ENCODE data around the gene GRHL1. TPM values are rescaled to one million over a fixed set of nuclear protein-coding genes. Genes with fewer than 3 reads are reported as not detected.

Gene GRHL1
- total RNA-seq, 1 experiment from 2014 or later, result 2.5 TPM

DNA sequence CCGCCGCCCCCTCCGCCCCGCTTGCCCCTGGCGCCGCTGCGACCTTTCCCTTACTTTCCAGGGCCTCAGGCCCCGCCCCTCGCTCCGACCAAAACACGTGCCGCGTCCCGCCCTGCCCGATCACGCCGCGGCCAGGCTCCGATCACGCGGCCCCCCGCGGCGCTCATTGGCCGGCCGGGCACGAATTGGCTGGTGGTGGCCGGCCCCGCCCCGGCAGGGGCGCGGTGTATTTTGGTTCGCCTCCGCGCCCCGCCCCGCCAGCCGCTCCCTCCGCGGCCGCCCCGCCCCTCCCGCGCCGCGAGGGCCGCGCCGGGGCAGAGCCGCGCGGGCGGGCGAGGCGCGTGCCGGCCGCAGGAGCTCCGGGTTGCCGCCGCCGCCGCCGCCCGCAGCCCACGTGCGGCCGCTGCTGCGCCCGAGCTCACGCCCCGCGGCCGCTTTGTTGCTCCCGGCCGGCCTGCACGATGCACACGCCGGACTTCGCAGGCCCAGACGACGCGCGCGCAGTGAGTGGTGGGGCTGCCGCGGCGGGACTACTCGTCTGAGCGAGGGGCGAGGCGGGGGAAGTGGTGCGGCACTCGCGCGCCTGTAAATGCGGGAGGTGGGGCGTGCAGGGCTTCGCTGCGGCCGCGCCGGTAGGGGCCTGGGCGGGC lies 91.9 kb downstream of the GRHL1 start, which contains the start of gene KLF11:
TSS of gene KLF11 (plus strand) at position 295 of the 650 bp plus-strand sequence. CDS start at position 462, 167 bp downstream.
- Histone ChIP-seq H2AFZ (ENCODE audit: low read length) (no peak within 1 kb of the TSS), H3K27ac (ENCODE audit: insufficient read length, low read depth, low read length) (no peak within 1 kb of the TSS)

More for the DNA sequence above, 91.9 kb downstream of the GRHL1 start, which contains the start of gene KLF11:
- H3K56ac ChIP-seq (ENCODE audit: insufficient read length, low read depth, low read length), result no peak within 1 kb of the TSS
- Mint-ChIP-seq H3K4me3 (peak within 1 kb of the TSS; percentile 71 to 85), H3K27me3 (ENCODE audit: low read depth) (peaks cover 45% of the 10 kb centered on the region), H3K9me3 (peaks cover 0 to 5% of the 10 kb centered on the region in 2 experiments; a peak in 3 of 5 replicates), H3K36me3 (ENCODE audit: insufficient read depth in 1 of 3, low read depth in 3 of 3) (peaks cover 20 to 42% (median 25%) of the 10 kb centered on the region in 3 experiments), H3K27ac (peak within 1 kb of the TSS; percentile 92 to 97 (median 95); a peak in 6 of 7 replicates), H3K4me1 (peaks cover 14 to 28% of the 10 kb centered on the region in 2 experiments)
- H2BK20ac ChIP-seq (ENCODE audit: low read depth, low read length, poor library complexity, severe bottlenecking), result no peak within 1 kb of the TSS
- no peak within 1 kb of the TSS for H4K91ac ChIP-seq (ENCODE audit: insufficient read length, low read depth, low read length)
- no peaks in the 10 kb centered on the region for H4K20me1 ChIP-seq (ENCODE audit: control insufficient read depth, insufficient read depth, insufficient read length)
- no peaks in the 10 kb centered on the region; the same call in 1 of the 2 replicates for H3K27me3 ChIP-seq (ENCODE audit: insufficient read depth, low read length)
- H4K5ac ChIP-seq (ENCODE audit: insufficient read length, low read depth, low read length), result no peak within 1 kb of the TSS
- no peaks in the 10 kb centered on the region for H3K9me3 ChIP-seq (ENCODE audit: control insufficient read depth, low read depth, low read length)
- no peak within 1 kb of the TSS for H2AK5ac ChIP-seq (ENCODE audit: insufficient read length, low read length)
- no peak within 1 kb of the TSS for H3K4ac ChIP-seq (ENCODE audit: low read depth, low read length)
- no peaks in the 10 kb centered on the region for H3K4me1 ChIP-seq (ENCODE audit: insufficient read depth, low read length)
- DNase-seq, result peak; percentile 85
- peak within 1 kb of the TSS; percentile 75 for H3K4me2 ChIP-seq (ENCODE audit: insufficient read depth, insufficient read length, low read length)
- TF ChIP-seq, protein P1, sequence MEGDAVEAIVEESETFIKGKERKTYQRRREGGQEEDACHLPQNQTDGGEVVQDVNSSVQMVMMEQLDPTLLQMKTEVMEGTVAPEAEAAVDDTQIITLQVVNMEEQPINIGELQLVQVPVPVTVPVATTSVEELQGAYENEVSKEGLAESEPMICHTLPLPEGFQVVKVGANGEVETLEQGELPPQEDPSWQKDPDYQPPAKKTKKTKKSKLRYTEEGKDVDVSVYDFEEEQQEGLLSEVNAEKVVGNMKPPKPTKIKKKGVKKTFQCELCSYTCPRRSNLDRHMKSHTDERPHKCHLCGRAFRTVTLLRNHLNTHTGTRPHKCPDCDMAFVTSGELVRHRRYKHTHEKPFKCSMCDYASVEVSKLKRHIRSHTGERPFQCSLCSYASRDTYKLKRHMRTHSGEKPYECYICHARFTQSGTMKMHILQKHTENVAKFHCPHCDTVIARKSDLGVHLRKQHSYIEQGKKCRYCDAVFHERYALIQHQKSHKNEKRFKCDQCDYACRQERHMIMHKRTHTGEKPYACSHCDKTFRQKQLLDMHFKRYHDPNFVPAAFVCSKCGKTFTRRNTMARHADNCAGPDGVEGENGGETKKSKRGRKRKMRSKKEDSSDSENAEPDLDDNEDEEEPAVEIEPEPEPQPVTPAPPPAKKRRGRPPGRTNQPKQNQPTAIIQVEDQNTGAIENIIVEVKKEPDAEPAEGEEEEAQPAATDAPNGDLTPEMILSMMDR (conservative IDR thresholded peaks at IDR 0.05), result no peak
- no peak within 1 kb of the TSS for H2BK12ac ChIP-seq (ENCODE audit: insufficient read length, low read depth, low read length)
- no peak within 1 kb of the TSS for H4K8ac ChIP-seq (replicated peaks; ENCODE audit: insufficient read length, low read depth, low read length)
- no peak within 1 kb of the TSS for H2BK5ac ChIP-seq (ENCODE audit: insufficient read length, low read length)
- no peak within 1 kb of the TSS; the same call in 1 of the 2 replicates for H2BK15ac ChIP-seq (ENCODE audit: low read depth, low read length)
- no CpG with 5 or more reads among the region's 104 CpGs for WGBS (ENCODE audit: extremely low coverage, insufficient read length, low lambda C conversion rate)
- H3K79me1 ChIP-seq (ENCODE audit: insufficient read depth, low read depth, low read length, poor library complexity, severe bottlenecking), result no peaks in the 10 kb centered on the region
- peak within 1 kb of the TSS; percentile 89 for H3K18ac ChIP-seq (ENCODE audit: insufficient read length, low read depth, low read length)
- H3K14ac ChIP-seq (ENCODE audit: insufficient read depth, low read length), result peak within 1 kb of the TSS; percentile 96
- peak within 1 kb of the TSS; percentile 65 for H3K9ac ChIP-seq (ENCODE audit: extremely low read depth, insufficient read length, low read length)
- no peaks in the 10 kb centered on the region for H3K79me2 ChIP-seq (ENCODE audit: insufficient read depth, low read length)
- no peak within 1 kb of the TSS for H2BK120ac ChIP-seq (ENCODE audit: low read depth, low read length, poor library complexity, severe bottlenecking)
- no peak within 1 kb of the TSS for H3K23ac ChIP-seq (ENCODE audit: insufficient read length, low read depth, low read length)
- H3K23me2 ChIP-seq (ENCODE audit: insufficient read length, low read depth, low read length, poor library complexity, severe bottlenecking), result peaks cover 10% of the 10 kb centered on the region
- H3T11ph ChIP-seq (ENCODE audit: low read length), result no peak within 1 kb of the TSS
